Measurements from ENCODE around the gene DYSF. TPM values are rescaled to one million over a fixed set of nuclear protein-coding genes. Genes with fewer than 3 reads are reported as not detected.

Gene DYSF
- total RNA-seq, 4 donors from 2014 or later: 4.2 to 26.6 (median 16.2) TPM

- TF ChIP-seq, protein P1, sequence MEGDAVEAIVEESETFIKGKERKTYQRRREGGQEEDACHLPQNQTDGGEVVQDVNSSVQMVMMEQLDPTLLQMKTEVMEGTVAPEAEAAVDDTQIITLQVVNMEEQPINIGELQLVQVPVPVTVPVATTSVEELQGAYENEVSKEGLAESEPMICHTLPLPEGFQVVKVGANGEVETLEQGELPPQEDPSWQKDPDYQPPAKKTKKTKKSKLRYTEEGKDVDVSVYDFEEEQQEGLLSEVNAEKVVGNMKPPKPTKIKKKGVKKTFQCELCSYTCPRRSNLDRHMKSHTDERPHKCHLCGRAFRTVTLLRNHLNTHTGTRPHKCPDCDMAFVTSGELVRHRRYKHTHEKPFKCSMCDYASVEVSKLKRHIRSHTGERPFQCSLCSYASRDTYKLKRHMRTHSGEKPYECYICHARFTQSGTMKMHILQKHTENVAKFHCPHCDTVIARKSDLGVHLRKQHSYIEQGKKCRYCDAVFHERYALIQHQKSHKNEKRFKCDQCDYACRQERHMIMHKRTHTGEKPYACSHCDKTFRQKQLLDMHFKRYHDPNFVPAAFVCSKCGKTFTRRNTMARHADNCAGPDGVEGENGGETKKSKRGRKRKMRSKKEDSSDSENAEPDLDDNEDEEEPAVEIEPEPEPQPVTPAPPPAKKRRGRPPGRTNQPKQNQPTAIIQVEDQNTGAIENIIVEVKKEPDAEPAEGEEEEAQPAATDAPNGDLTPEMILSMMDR (IDR thresholded peaks at IDR 0.05; ENCODE audit: low read depth): no peak
These were observed 236.0 kb downstream of the DYSF start for GRCh38 chr2:71689393-71689792.

DNA sequence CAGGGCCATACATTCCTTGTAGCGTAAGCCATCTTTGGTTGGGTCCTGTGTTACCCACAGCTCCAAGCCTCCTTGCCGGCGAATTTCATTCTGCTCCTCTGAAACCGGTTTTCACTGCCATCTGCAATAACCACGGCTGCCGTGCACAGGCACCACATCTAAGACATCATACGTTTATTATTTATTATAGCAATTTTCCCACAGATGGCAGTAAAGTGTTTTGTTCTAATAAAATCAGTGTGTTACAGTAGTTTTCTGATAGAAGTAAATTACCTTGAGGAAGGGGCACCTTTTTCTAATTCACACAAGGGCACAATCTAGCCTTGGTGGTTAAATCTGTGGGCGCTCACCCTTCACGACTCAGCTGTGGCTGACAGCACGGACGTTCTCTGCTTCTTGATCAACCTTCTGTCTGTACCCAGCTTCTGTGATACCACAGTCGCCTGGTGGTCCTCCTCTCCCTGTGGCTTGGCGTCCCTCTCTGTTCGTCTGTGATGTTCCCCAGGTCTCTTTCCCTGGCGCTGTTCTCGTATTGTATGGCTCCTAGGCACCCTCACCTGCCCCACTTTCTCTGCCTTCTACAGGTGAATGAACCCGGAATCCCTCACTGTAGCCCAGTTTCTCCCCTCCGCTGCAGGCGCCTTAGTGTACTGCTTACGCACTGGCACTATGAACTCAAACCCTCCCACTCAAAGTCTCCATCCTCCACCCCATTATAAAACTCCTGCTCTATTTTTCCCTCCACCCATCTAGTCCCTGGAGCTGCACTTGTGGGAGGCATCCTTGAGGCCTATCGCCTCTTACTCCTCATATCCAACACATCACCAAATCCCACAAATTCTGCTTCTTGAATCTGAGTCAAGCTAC is 236.8 kb downstream of the DYSF start:
- TF ChIP-seq, protein P1 (IDR thresholded peaks at IDR 0.05; ENCODE audit: low read depth): no peak

DNA sequence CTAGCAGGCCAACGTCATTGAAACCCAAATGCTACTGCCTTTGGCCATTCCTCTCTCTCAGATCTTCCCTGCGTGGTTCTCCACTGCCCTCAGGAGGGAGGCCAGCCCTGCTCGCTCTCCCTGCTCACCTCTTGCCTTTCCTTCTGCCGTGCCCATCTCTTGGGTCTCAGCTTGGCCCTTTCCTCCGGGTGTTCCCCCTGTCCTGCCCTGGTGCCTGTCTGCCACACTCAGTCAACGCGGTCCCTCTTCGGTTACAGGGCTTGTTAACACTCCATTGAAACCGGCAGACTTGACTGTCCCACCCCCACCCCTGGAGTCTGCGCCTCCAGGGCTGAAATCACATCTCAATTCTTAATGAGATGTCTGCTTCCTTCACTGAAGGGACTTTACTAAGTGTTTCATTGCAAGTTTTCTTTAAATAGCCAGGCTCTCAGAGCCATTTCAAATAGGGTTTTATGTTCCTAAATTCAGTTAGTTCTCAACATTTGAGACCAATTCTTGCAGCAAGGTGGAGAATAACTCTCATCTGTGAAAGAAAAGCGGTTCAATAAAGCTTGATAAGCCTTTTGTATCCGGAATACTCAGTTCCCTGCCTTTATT is 237.6 kb downstream of the DYSF start:
- TF ChIP-seq, protein P1 (IDR thresholded peaks at IDR 0.05; ENCODE audit: low read depth): no peak

DNA sequence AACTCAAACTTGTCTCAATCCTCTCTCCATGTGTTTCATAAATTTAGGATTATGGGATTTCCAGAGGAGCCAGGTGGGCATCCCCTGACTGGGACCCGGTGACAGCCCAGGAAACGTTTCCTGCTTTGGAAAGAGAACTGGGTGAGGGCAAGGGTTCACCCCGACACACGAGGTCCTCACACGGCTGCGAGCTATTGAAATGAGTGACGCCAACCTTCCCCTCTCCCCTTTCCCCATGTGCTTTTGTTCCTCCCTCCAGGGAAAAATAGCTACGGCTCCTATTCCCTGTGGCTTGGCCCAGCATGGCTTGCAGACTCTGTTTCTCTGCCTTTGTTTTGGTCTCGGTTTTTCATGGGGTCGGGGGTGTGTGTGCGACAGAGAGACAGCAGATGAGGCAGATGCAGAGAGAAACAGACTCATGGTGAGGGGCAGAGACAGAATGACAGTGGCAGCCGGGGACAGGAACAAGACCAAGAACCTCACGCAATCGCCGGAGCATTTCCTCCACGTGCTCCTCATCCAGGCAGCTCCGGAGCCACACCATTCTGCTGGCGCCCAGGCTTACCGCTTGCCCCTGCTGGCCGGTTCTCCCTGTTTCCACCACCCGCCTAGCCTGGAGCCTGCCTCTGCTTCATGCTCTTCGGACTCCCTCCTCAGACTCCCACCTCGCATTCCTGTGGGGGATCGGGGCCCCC is 238.5 kb downstream of the DYSF start:
- TF ChIP-seq, protein P1 (IDR thresholded peaks at IDR 0.05; ENCODE audit: low read depth): no peak

GRCh38 chr2:71692621-71693277 is 239.4 kb downstream of the DYSF start:
- TF ChIP-seq, protein P1 (IDR thresholded peaks at IDR 0.05; ENCODE audit: low read depth): no peak

DNA sequence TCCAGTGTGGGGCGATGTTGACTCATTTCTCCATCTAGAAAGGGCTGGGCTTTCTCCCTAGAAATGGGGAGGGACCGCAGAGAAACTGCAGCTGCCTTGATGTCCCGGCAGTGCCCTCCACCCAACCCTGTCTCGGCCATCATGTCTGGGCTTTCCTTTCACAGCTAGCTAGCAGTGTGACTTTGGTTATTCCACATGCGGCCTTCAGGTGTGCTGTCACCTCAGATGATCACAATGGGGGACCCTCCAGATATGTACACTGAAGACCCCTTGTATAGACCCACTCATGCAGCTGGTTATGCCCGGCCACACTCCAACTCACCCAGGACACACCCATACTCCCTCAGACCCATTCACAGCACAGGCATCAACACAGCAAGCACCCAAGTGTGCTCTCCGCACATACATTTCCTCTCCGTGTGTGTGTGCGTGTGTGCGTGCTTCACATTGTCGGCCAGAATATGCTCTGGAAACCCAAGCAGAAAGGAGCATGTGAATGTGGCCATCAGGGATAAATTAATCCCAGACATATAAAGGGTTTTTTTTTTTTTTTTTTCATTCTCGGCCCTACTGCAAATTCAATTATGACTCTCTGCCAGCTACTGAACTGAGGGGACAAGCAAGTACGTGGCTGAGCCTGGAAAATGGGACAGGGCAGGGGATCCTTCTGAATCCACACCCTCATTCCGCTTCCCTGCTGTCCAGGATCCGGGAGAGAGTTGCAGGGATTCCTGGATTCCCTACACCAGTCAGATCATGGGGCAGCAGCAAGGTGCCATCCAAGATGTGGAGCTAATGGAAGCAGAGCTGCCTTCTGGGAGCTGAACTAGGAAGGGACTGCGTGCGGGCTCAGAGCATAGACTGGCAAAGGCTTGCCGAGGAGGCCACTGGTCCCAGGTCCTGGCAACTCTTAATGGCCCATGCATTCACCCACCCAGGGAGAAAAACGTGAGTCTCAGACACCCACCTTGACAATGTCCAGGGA is 240.2 kb downstream of the DYSF start:
- TF ChIP-seq, protein P1 (IDR thresholded peaks at IDR 0.05; ENCODE audit: low read depth): no peak

Measured in subcutaneous adipose tissue (tissue), 4 donors.